ENCODE results near the gene FUT7. TPM values are rescaled to one million over a fixed set of nuclear protein-coding genes. Genes with fewer than 3 reads are reported as not detected.

FUT7 gene
- total and polyA plus RNA-seq, 2 of the 8 experiments (the other 6 are each of a cell fraction or from before 2014, with no cell fraction given) = not detected

GRCh38 chr9:136985853-136986252, 46.0 kb downstream of the FUT7 start (continued):
- TF ChIP-seq TAF1 (IDR thresholded peaks at IDR 0.05; ENCODE audit: low read depth, low read length) (no peak), YY1 (IDR thresholded peaks at IDR 0.05; ENCODE audit: low read depth, low read length) (no peak), POLR2AphosphoS5 (IDR thresholded peaks at IDR 0.05; ENCODE audit: low read depth, low read length) (no peak), SP2 (IDR thresholded peaks at IDR 0.05; ENCODE audit: low read length) (no peak)
